Uterus (tissue), 4 donors: ENCODE measurements around the gene ADCY10. TPM values are rescaled to one million over a fixed set of nuclear protein-coding genes. Genes with fewer than 3 reads are reported as not detected.

Experiments used
- DNase-seq, 2 donors: peaks; one replicate each; pipeline ENCODE4 v3.0.0-alpha.2; 2019 to 2020
- H3K27ac ChIP-seq, 2 donors: fragments of 200-600 bp; sonication (generic); 1 replicate in 1 of 2; 2 replicates in 1 of 2; pipeline ENCODE4 v1.5.1; 2016 to 2018
- H3K27me3 ChIP-seq, 2 donors: fragments of 200-600 bp; sonication (generic); one replicate each; pipeline ENCODE4 v1.5.1; 2018 to 2019; ENCODE audit warnings: control low read depth in 1 of 2
- H3K36me3 ChIP-seq, 2 donors: fragments of 200-600 bp; sonication (generic); one replicate each; pipeline ENCODE4 v1.5.1; 2019; ENCODE audit warnings: control low read depth in 1 of 2
- H3K4me1 ChIP-seq, 2 donors: fragments of 200-600 bp; sonication (generic); one replicate each; pipeline ENCODE4 v1.5.1; 2018 to 2019; ENCODE audit warnings: control low read depth in 1 of 2
- H3K4me3 ChIP-seq, 2 donors: fragments of 200-600 bp; sonication (generic); 1 replicate in 1 of 2; 2 replicates in 1 of 2; pipeline ENCODE4 v1.5.1; 2018 to 2019; ENCODE audit warnings: mild to moderate bottlenecking in 1 of 2
- H3K9me3 ChIP-seq, 2 donors: fragments of 200-600 bp; sonication (generic); one replicate each; pipeline ENCODE4 v1.5.1; 2019; ENCODE audit warnings: control low read depth in 1 of 2
- CTCF ChIP-seq, 4 experiments: fragments of 200-600 bp in 2 of 4; fragments of 450-650 bp in 2 of 4; sonication (generic) in 2 of 4; IDR thresholded peaks; one replicate each; pipeline ENCODE4 v1.5.1; 2016 to 2019; ENCODE audit warnings: antibody characterized with exemption in 4 of 4, mild to moderate bottlenecking in 2 of 4, moderate library complexity in 1 of 4
- POLR2A ChIP-seq, 2 donors: fragments of 450-650 bp; IDR thresholded peaks; one replicate each; pipeline ENCODE4 v1.6.1; 2016; ENCODE audit warnings: antibody characterized with exemption in 2 of 2, mild to moderate bottlenecking in 1 of 2, moderate library complexity in 1 of 2
- intact Hi-C: fragments of 100-400 bp; cut with DNase I; formaldehyde crosslinking; loops from one replicate; pipeline ENCODE4 v1.15.1; 2023; ENCODE audit warnings: low total_unique reads
- total RNA-seq, 4 donors: library from RNA; depleted of rRNA in 3 of 4; stranded (reverse); fragments of >200 nt in 3 of 4; gene quantifications; one replicate each; pipeline versions ENCODE4 v1.1.0 to v1.2.4, GENCODE V29; 2014 to 2023
- donor health status: DM: yes; HTN: yes; CAD: no.

ADCY10 gene
- total RNA-seq, 4 donors from 2014 or later = 0.26 to 1.2 (median 0.52) TPM

GRCh38 chr1:167927046-167927754, 13.3 kb upstream of the ADCY10 start:
- H3K4me1 ChIP-seq = no peaks in the 10 kb centered on the region
- no peaks in the 10 kb centered on the region for H3K27me3 ChIP-seq
- TF ChIP-seq CTCF (IDR thresholded peaks at IDR 0.05) (no peak), POLR2A (IDR thresholded peaks at IDR 0.05) (no peak)
- H3K4me3 ChIP-seq = no peak overlapping the region
- DNase-seq = no peak
- no peaks in the 10 kb centered on the region for H3K36me3 ChIP-seq
- no peak overlapping the region for H3K27ac ChIP-seq
- intact Hi-C loops = no loop called here
- H3K9me3 ChIP-seq = no peaks in the 10 kb centered on the region

GRCh38 chr1:167926486-167926997, 12.6 kb upstream of the ADCY10 start:
- TF ChIP-seq POLR2A (IDR thresholded peaks at IDR 0.05) (no peak), CTCF (IDR thresholded peaks at IDR 0.05) (no peak)
- H3K4me1 ChIP-seq = no peaks in the 10 kb centered on the region
- H3K27ac ChIP-seq = no peak overlapping the region
- H3K36me3 ChIP-seq = no peaks in the 10 kb centered on the region
- no peak overlapping the region for H3K4me3 ChIP-seq
- intact Hi-C loops = no loop called here
- H3K27me3 ChIP-seq = no peaks in the 10 kb centered on the region
- DNase-seq = no peak
- no peaks in the 10 kb centered on the region for H3K9me3 ChIP-seq

GRCh38 chr1:167924543-167925231, 10.8 kb upstream of the ADCY10 start:
- Histone ChIP-seq H3K27ac (no peak overlapping the region), H3K27me3 (no peaks in the 10 kb centered on the region), H3K9me3 (no peaks in the 10 kb centered on the region), H3K4me3 (no peak overlapping the region), H3K36me3 (no peaks in the 10 kb centered on the region), H3K4me1 (no peaks in the 10 kb centered on the region)
- TF ChIP-seq POLR2A (IDR thresholded peaks at IDR 0.05) = no peak
- no peak for TF ChIP-seq CTCF (IDR thresholded peaks at IDR 0.05)
- no peak for DNase-seq
- intact Hi-C loops = no loop called here

- H3K27ac ChIP-seq = no peak overlapping the region
- no peak overlapping the region for H3K4me3 ChIP-seq
- no peaks in the 10 kb centered on the region for H3K27me3 ChIP-seq
- intact Hi-C loops = no loop called here
- no peaks in the 10 kb centered on the region for H3K4me1 ChIP-seq
- no peak for TF ChIP-seq POLR2A (IDR thresholded peaks at IDR 0.05)
- no peak for TF ChIP-seq CTCF (IDR thresholded peaks at IDR 0.05)
- no peaks in the 10 kb centered on the region for H3K36me3 ChIP-seq
- H3K9me3 ChIP-seq = no peaks in the 10 kb centered on the region
- no peak for DNase-seq
Measured at GRCh38 chr1:167924102-167924501, 10.2 kb upstream of the ADCY10 start.
